NCI-H748 (cell line): ENCODE measurements around the gene FIBCD1.

Source experiments
- DNase-seq: peaks from one replicate; lab custom pipeline; 2025; ENCODE audit not compliant: unreplicated experiment; lab: John Stamatoyannopoulos, UW

The FIBCD1 gene

GRCh38 chr9:130862747-130863146 lies 76.3 kb downstream of the FIBCD1 start:
- DNase-seq: no peak

DNA sequence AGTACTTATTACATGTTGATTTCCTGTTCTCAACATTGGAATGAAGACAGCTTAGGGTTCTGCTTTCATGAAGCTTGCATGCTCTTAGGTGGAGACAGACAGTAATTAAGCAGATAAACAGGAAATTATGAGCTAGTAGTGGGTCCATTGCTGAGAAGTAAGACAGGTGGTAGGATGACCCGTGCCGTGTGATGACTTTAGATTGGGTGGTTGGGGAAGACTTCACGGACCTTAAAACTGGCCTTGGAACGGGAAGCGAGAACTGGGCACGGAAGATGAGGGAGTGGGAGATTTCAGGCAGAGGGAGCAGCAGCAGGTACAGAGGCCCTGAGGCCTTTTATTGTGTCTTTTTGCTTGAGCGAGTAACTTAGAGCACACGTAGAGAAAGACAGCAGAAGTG lies 76.8 kb downstream of the FIBCD1 start:
- no peak for DNase-seq

DNA sequence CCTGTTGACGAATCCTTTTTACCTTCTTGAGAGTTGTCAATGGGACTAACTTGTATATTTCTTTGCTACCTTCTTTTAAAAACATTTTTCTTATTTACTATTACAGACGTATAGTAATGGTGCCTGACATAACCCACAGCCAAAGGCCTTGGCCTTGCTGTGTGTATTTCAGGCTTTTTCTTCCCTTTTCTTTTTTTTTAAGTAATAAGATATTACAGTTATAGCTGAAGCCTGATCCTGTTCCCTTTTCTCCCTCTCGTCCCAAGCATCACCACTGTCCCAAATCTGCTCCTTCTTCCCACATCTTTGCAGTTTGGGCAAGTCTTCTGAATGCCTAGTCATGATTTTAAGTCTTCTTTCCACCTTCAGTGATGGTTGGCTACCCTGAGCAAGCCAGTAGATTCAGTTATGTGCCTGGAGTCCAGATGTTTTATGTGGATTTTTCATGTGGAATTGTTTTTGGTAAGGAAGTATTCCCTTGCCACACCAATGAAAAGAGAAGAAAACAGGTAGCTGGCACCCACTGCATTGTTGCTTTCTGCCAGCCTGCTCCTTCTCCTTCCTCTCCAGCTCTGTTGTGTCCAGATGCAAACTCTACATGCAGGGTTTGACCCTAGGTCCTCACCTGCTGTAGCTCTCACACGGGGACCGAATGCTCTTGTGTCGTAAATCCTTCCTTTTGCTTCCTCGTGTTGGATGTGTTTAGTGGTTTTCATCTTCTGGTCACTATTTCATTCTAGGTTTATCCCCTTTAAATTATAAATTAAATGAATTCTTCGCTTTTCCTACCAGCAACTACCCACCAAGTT lies 77.5 kb downstream of the FIBCD1 start:
- DNase-seq: no peak

DNA sequence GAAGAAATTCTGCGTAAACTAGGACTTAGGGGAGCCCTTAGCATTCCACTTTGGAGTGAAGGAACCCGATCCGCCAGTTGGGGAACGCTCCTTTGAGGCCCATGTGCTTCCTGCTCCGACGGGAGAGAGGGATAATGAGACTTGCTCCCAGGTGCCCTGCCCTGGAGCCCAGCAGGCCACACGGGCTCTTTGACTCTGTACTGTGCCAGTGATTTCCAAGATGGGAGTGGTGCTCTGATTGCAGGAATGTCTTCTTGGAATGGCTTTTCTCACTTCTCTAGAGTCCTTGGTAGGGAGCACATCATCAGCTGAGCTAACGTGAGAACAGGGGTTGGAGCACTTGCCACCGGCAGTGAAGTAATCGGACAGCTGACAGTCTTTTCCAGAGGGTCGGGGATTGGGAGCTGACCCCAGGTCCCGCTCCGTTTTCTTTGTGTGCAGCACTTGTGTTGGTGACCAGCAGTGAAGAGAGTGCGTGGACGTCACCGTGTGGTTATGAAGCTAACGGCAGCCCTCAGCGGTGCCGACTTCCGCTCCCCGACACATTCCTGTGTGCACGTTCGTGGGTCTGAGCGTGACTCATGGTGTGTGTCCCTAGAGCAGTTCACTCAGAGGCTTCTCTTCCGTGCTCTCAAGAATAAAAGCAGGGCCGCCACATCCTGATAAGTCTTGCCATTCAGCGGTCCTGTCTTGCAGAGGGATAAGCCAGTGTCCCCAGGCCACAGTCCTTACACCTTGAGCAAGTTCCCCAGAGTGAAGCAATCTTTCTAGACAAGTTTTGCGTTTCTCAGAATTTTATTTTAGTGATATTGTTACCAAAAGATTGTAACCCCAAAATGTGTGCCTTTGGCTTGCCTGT lies 78.4 kb downstream of the FIBCD1 start:
- DNase-seq: no peak

DNA sequence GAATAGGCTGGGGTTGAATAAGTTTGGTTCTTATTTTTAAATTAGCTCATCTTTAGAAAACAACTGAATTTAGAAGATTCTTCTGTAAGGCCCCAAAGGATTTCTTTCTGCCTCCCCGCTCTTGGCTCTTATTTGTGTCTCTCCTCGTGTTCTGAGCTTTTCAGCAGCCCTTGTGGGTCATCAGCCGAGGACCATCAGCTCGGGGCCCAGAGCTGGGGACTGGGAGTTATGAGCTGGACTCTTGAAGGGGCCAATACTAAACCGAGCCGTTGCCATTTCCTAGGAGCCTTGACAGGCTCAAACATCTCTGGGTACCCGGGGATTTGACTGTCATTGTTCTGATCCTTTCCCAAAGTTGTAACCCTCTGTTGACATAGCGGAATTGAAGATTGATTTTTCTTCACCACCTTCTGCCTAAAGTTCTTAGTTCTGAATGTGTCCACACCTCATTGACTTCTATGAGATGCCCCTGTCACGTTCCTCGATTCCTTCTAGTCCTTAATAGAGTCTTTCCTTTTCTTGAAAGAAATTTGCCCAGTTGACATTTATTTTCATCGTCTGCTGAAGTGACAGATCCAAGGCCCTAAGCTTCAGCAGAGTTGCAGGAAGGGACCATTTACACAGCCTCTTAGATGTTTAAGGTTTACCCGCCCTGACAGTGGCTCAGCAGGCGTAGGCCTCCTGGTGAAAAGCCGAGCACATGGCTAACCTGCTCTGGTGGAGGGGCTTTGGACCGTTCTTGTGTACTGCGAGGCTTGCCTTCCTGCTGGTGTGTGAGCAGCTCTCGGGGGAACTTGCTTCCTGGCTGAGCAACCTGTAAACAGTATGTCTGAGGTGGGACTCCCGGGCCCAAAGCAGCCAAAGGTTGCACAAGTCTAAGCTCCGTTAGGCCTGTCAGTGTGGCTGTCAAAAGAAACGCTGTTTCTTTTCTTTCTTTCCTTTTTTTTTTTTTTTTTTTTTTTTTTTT lies 80.0 kb downstream of the FIBCD1 start:
- DNase-seq: no peak

DNA sequence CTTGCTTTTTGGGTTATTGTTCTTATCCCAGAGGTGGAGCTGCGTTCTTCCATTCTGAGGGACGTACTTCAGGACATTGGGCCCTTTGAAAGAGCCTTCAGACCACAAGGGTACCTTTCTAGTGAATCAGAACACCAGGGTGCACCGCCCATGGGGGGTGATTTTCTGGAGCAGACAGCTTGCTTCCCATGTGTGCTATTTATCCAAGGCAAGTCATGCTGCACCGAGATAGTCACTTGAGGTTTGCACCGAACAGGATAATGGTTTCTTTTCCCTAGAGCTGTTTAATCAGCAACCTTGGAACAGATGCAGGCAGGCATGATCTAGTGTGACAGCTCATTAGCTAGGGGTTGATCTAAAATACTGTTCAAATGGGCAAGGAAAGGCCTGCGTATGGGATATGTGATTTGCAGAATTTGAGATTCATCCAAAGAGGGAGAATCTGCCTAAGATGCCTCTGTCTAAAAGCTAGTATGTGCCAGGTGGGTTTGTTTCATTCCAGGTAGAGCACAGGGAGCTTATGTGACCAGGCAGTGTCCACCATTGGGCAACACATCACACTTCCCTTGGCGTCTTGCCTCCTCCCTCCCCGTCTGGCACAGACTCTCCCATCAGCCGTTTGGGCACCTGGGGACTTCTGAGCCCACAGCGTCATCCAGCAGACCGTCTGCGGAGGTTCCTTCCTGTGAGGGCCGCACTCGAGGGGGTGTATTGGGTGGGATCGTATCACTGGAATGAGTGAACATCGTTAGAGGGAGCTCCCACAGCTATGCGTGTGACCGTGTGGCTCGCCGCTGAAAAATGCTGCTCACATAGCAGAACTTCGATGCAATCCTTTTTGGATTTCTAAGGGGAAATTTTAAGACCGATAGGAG lies 80.9 kb downstream of the FIBCD1 start:
- no peak for DNase-seq

DNA sequence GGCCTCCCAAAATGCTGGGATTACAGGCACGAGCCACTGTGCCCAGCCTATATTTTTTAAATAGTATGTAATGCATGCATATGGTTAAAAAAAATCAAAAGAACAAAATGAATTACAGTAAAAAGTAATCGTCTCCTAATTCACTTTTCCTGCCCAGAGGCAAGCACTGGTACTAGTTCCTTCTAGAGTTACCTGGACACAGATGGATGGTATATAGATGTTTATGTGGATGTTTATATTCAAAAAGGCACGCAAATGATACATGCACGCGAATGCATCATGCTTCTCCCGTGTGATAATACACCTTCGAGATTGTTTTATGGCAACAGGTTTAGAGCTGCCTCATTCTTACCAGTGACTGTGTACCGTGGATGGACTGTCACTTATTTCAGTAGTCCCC lies 82.6 kb downstream of the FIBCD1 start:
- no peak for DNase-seq

DNA sequence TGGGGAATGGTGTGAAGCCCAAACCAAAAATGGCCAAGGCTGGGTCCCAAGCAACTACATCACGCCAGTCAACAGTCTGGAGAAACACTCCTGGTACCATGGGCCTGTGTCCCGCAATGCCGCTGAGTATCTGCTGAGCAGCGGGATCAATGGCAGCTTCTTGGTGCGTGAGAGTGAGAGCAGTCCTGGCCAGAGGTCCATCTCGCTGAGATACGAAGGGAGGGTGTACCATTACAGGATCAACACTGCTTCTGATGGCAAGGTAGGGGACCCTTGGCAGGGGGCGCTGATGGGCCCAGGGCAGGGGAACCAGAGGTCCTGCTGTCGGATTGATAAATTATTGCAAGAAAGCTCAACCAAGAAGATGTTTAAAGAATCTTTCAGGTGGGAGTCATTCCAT lies 84.2 kb downstream of the FIBCD1 start:
- DNase-seq: no peak

- no peak for DNase-seq
Observed at GRCh38 chr9:130854092-130854491, 85.0 kb downstream of the FIBCD1 start.

GRCh38 chr9:130852801-130853200 lies 86.2 kb downstream of the FIBCD1 start:
- DNase-seq: no peak
